ENCODE data around the gene HOXA7. TPM values are rescaled to one million over a fixed set of nuclear protein-coding genes. Genes with fewer than 3 reads are reported as not detected.

The HOXA7 gene
- total RNA-seq, 1 donor from 2014 or later, result not detected

DNA sequence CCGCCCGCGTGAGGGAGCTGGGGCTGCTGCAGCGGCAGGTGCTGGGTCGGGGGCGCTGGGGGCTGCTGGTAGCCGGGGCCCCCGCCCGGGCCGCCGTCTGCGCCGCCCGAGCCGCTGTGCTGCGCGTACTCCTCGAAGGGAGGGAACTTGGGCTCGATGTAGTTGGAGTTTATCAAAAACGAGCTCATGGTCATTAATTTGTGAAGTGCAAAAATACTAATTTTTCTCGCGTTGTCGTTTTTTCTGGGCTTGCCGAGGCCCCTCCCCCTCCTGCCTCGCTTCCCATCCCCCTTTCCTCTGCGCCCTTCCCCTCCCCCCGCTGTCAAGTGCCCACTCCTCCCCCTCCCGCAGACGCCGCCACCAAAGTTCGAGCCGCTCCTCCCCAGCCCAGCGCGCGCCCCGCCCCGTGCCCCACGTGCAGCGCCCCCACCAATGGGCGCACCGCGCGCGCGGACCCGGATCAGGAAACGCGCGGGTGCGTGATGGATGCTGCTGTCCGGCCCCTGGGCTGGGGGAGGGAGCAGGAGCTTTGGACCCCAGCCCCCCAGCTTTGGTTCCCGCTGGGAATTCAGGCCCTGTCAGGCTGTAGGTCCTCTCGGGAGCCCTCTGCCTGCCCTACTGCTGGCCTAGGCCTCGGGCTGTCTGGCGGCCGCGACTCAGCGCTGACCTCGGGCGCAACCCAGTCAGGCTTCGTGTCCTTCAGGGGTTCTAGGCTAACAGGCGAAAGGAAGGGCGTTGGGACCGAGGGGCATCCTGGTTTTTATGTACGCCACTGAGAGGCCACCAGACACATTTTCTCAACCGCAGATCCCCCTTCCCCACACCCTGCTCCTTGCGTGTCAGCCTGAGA lies 25.7 kb downstream of the HOXA7 start, which contains the start of gene HOXA4:
Gene HOXA4 (minus strand): TSS at position 218 of the 850 bp plus-strand sequence. CDS start 24 bp downstream, at position 194.
- H3K4me3 ChIP-seq (ENCODE audit: low read depth, low read length), result peak within 1 kb of the TSS; percentile 18
- H3K27me3 ChIP-seq (ENCODE audit: control insufficient read depth, insufficient read depth, low read length), result peaks cover 62% of the 10 kb centered on the region
- no peaks in the 10 kb centered on the region for H3K36me3 ChIP-seq (ENCODE audit: control insufficient read depth, insufficient read depth, low read length)
- DNase-seq (ENCODE audit: low read depth), result no peak
- FAIRE-seq, result no peak
- TF ChIP-seq CTCF (IDR thresholded peaks at IDR 0.05; ENCODE audit: insufficient read depth, low read length, severe bottlenecking), result no peak

DNA sequence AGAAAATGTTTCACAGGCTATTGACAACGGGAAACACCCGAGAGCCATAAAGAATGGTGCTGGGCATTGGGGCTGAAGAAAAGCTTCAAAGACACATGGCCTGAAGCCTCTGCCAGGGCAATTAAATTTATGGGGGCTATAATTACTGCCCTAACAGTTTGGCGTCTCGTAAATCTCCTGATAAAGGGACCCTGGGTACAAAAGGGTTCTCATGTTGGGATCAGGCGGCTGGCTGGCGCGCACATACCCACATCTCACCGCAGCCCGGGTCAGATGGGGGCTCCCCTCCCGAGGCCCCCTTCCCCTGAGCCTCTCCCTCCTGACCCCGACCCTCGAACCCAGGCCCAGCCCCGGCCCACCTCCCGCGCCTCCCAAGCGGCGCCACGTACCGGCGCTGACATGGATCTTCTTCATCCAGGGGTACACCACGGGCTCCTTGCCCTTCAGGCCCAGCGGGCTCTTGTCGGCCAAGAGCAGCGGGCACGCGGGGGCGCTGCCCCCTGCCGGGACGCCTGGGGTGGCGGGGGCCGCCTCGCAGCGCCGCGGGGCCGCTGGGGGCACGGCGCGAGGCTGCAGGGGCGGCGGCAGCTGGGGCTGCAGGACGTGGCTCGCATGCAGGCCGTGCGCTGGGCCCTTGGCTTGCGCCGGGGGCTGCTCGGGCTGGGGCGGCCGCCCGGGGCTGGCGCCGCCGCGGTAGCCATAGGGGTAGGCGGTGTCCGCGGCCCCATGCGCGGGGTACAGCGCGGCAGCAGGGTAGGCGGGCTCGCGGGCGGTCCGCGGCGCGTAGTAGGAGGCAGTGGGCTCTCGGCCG lies 26.5 kb downstream of the HOXA7 start:
- Histone ChIP-seq H3K4me3 (ENCODE audit: low read depth, low read length) (no peak overlapping the region), H3K36me3 (ENCODE audit: control insufficient read depth, insufficient read depth, low read length) (no peaks in the 10 kb centered on the region), H3K27me3 (ENCODE audit: control insufficient read depth, insufficient read depth, low read length) (peaks cover 65% of the 10 kb centered on the region)
- no peak for DNase-seq (ENCODE audit: low read depth)
- no peak for FAIRE-seq
- no peak for TF ChIP-seq CTCF (IDR thresholded peaks at IDR 0.05; ENCODE audit: insufficient read depth, low read length, severe bottlenecking)

DNA sequence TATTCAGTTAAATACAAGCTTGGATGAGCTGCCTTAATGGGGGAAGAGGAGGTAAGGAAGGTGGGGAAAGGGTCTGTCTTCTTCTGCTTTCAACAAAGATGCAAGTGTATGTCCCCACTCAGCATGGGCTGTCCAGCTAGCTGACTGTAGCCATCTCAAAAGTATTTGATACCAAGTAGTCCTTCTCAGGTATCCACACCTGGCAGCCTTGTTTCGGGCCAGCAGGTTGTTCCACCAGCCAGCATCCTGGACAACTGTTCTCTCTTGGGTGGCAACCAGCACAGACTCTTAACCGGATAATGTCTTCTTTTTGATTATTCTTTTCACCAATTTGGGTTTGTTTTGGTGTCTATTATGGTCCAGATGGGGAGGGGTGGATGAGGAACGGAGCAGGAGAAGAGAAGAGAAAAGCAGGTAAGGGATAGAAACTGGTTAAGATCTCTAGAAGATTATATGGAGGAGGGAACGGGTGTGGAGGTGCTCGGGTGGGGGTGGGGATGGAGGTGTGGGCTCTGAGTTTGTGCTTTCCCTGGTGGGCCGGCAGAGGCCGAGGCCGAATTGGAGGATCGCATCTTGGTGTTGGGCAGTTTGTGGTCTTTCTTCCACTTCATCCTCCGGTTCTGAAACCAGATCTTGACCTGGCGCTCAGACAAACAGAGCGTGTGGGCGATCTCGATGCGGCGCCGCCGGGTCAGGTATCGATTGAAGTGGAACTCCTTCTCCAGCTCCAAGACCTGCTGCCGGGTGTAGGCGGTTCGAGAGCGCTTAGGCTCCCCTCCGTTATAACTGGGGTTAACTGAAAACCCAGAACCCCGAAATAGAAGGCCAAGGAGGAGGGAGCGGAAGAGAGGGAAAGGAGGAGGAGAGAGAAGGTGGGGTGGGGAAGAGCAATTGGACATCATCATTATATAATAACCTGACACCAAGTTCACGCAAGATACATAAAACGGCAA lies 27.4 kb downstream of the HOXA7 start:
- Histone ChIP-seq H3K27me3 (ENCODE audit: control insufficient read depth, insufficient read depth, low read length) (peaks cover 69% of the 10 kb centered on the region), H3K36me3 (ENCODE audit: control insufficient read depth, insufficient read depth, low read length) (no peaks in the 10 kb centered on the region), H3K4me3 (ENCODE audit: low read depth, low read length) (no peak overlapping the region)
- FAIRE-seq (no peak), DNase-seq (ENCODE audit: low read depth) (no peak)
- no peak for TF ChIP-seq CTCF (IDR thresholded peaks at IDR 0.05; ENCODE audit: insufficient read depth, low read length, severe bottlenecking)

DNA sequence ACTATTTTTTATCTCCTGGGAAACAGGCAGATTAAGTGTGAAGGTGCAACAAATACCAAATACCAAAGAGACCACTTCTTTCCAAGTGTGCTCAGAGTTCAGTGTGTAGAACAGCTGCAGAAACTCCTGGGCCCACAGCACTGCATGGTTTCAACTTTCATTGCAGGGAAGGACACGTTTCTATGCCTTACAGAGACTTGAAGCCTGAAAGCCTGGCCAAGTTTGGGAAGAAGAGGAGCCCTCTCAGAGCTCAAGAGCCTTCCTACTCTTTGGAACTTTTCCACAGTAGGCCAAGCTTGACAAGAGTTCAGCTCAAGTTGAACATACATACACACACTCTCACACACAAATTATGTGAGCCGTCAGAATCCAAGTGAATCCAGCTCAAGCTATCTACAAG lies 28.4 kb downstream of the HOXA7 start:
- no peaks in the 10 kb centered on the region for H3K36me3 ChIP-seq (ENCODE audit: control insufficient read depth, insufficient read depth, low read length)
- peaks cover 73% of the 10 kb centered on the region for H3K27me3 ChIP-seq (ENCODE audit: control insufficient read depth, insufficient read depth, low read length)
- TF ChIP-seq CTCF (IDR thresholded peaks at IDR 0.05; ENCODE audit: insufficient read depth, low read length, severe bottlenecking), result no peak
- no peak overlapping the region for H3K4me3 ChIP-seq (ENCODE audit: low read depth, low read length)
- FAIRE-seq (no peak), DNase-seq (ENCODE audit: low read depth) (no peak)

- no peak overlapping the region for H3K4me3 ChIP-seq (ENCODE audit: low read depth, low read length)
- TF ChIP-seq CTCF (IDR thresholded peaks at IDR 0.05; ENCODE audit: insufficient read depth, low read length, severe bottlenecking), result no peak
- FAIRE-seq, result no peak
- H3K36me3 ChIP-seq (ENCODE audit: control insufficient read depth, insufficient read depth, low read length), result no peaks in the 10 kb centered on the region
- no peak for DNase-seq (ENCODE audit: low read depth)
- H3K27me3 ChIP-seq (ENCODE audit: control insufficient read depth, insufficient read depth, low read length), result peaks cover 84% of the 10 kb centered on the region
These were observed 29.7 kb downstream of the HOXA7 start for GRCh38 chr7:27126596-27127327.
